GM12801 (cell line): ENCODE measurements around the gene EBPL.

Experiments used
- CTCF ChIP-seq: IDR thresholded peaks from one replicate; pipeline ENCODE4 v1.5.1; 2011; ENCODE audit warnings: control low read depth; ENCODE audit not compliant: insufficient read length; ENCODE audit errors: extremely low read depth

Gene EBPL

GRCh38 chr13:49711218-49711863, 20.1 kb upstream of the EBPL start:
- TF ChIP-seq CTCF, result no peak

GRCh38 chr13:49701491-49701890, 10.2 kb upstream of the EBPL start:
- TF ChIP-seq CTCF, result no peak

GRCh38 chr13:49697468-49697867, 6.2 kb upstream of the EBPL start:
- TF ChIP-seq CTCF, result no peak

GRCh38 chr13:49694446-49694845, 3.2 kb upstream of the EBPL start:
- no peak for TF ChIP-seq CTCF

GRCh38 chr13:49693877-49694276, 2.6 kb upstream of the EBPL start:
- TF ChIP-seq CTCF, result no peak

GRCh38 chr13:49693191-49693733, 2.0 kb upstream of the EBPL start:
- TF ChIP-seq CTCF, result no peak

GRCh38 chr13:49690133-49690994, 922 bp downstream of the EBPL start:
- TF ChIP-seq CTCF, result no peak
